SH-SY5Y (cell line): ENCODE data around the gene CHST14.

Experiments used
- GATA2 ChIP-seq: IDR thresholded peaks from 2 replicates; pipeline ENCODE4 v1.6.1; 2011; ENCODE audit warnings: mild to moderate bottlenecking, low read depth, low read length
- GATA3 ChIP-seq: IDR thresholded peaks from 2 replicates; pipeline ENCODE4 v1.6.1; 2011; ENCODE audit warnings: low read depth, mild to moderate bottlenecking, low read length, moderate library complexity

DNA sequence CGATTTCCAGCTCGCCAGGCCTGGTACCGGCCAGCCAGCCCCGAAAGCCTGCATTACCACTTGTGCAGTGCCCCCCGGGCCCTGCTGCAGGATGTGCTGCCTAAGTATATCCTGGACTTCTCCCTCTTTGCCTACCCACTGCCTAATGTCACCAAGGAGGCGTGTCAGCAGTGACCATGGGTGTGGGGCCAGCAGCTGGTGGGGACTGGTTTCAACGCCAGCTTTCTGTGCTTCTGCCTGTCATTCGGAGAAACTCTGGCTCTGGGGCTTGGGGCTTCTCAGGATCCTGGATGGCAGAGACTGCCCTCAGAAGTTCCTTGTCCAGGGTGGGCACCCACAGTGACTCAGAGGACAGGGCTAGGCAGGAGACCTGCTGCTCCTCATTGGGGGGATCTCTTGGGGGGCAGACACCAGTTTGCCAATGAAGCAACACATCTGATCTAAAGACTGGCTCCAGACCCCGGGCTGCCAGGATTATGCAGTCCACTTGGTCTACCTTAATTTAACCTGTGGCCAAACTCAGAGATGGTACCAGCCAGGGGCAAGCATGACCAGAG, 1.5 kb downstream of the CHST14 start:
- no peak for TF ChIP-seq GATA3
- TF ChIP-seq GATA2 = no peak
